Measurements from ENCODE around the gene RNF212B. TPM values are rescaled to one million over a fixed set of nuclear protein-coding genes. Genes with fewer than 3 reads are reported as not detected.

The RNF212B gene
- polyA plus RNA-seq, 1 experiment: not detected

DNA sequence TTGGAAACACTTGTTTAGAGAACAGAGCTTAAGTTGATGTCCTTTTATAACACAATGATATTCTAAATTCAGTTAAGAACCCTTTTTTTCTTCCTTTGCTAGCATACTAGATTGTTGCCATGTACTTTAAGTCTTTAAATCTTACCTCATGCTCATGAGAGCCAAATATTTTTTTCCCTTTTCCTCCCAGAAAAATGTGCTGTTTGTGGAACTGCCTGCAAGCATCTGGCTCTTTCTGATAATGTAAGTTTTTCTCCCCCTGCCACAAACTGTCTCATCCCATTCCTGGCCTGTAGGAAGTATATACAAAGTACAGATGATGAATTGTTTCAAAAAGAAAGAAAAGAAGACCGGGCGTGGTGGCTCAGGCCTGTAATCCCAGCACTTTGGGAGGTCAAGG, 5.3 kb downstream of the RNF212B start:
- TF ChIP-seq, protein P1, sequence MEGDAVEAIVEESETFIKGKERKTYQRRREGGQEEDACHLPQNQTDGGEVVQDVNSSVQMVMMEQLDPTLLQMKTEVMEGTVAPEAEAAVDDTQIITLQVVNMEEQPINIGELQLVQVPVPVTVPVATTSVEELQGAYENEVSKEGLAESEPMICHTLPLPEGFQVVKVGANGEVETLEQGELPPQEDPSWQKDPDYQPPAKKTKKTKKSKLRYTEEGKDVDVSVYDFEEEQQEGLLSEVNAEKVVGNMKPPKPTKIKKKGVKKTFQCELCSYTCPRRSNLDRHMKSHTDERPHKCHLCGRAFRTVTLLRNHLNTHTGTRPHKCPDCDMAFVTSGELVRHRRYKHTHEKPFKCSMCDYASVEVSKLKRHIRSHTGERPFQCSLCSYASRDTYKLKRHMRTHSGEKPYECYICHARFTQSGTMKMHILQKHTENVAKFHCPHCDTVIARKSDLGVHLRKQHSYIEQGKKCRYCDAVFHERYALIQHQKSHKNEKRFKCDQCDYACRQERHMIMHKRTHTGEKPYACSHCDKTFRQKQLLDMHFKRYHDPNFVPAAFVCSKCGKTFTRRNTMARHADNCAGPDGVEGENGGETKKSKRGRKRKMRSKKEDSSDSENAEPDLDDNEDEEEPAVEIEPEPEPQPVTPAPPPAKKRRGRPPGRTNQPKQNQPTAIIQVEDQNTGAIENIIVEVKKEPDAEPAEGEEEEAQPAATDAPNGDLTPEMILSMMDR (IDR thresholded peaks at IDR 0.05; ENCODE audit: low read depth, low read length): no peak
- Histone ChIP-seq H3K9me3 (ENCODE audit: control insufficient read depth, insufficient read depth, low read length) (no peaks in the 10 kb centered on the region), H3K27ac (ENCODE audit: low read depth, low read length) (no peak overlapping the region), H3K4me3 (ENCODE audit: low read depth, low read length) (no peak overlapping the region), H3K27me3 (ENCODE audit: control insufficient read depth, insufficient read depth, low read length) (peaks cover 4% of the 10 kb centered on the region)
- ChIA-PET CTCF (no interaction called here), POLR2A (no interaction called here)
- no peak for DNase-seq (ENCODE audit: low read depth, low spot score)

DNA sequence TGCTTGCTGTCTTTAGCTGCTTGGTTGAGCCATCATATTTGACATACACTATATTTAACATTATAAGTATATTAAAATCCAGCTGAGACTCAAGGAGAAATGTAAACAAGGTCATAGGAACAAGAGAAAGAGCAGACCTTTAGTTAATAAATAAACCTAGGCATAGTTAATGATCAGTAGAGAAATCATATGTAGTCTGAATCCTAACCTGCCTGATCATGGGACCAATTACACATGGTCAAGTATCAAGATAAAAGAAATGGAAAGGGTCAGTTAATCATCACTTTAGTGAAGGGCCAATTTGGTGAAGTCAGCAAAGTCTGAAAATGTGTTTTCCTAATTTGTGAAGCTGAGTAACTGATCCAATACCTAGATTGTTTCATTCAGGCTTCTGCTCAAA, 7.5 kb downstream of the RNF212B start:
- CTCF ChIA-PET: interaction anchor here (1.2 kb wide), 1 partner anchor 122 kb away, joined by 3 read pairs; no protein-coding TSS in a partner anchor
- DNase-seq (ENCODE audit: low read depth, low spot score): no peak
- TF ChIP-seq, protein P1 (IDR thresholded peaks at IDR 0.05; ENCODE audit: low read depth, low read length): no peak

DNA sequence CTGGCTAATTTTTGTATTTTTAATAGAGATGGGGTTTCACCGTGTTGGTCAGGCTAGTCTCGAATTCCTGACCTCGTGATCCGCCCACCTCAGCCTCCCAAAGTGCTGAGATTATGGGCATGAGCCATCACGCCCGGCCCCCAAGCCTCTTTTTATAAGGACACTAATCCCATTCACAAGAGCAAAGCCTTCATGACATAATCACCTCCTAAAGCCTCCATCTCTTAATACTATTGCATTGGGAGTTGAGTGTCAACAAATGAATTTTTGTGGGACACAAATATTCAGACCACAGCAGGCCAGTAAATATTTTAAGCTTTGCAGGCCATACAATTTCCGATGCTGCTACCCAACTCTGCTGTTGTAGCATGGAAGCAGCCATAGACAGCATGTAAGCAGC, 10.9 kb downstream of the RNF212B start:
- Histone ChIP-seq H3K27ac (ENCODE audit: low read depth, low read length) (no peak overlapping the region), H3K27me3 (ENCODE audit: control insufficient read depth, insufficient read depth, low read length) (peaks cover 6% of the 10 kb centered on the region), H3K4me3 (ENCODE audit: low read depth, low read length) (no peak overlapping the region), H3K9me3 (ENCODE audit: control insufficient read depth, insufficient read depth, low read length) (no peaks in the 10 kb centered on the region)
- POLR2A ChIA-PET: no interaction called here
- CTCF ChIA-PET: interaction anchor here (0.6 to 1.0 kb wide), 2 partner anchors 29 to 127 kb away, joined by 3 read pairs; no protein-coding TSS in a partner anchor
- TF ChIP-seq, protein P1 (IDR thresholded peaks at IDR 0.05; ENCODE audit: low read depth, low read length): no peak
- no peak for DNase-seq (ENCODE audit: low read depth, low spot score)

More for the DNA sequence above, 7.5 kb downstream of the RNF212B start:
- Histone ChIP-seq H3K27ac (ENCODE audit: low read depth, low read length) (no peak overlapping the region), H3K27me3 (ENCODE audit: control insufficient read depth, insufficient read depth, low read length) (peaks cover 4% of the 10 kb centered on the region), H3K4me3 (ENCODE audit: low read depth, low read length) (no peak overlapping the region), H3K9me3 (ENCODE audit: control insufficient read depth, insufficient read depth, low read length) (no peaks in the 10 kb centered on the region)
- POLR2A ChIA-PET: no interaction called here

DNA sequence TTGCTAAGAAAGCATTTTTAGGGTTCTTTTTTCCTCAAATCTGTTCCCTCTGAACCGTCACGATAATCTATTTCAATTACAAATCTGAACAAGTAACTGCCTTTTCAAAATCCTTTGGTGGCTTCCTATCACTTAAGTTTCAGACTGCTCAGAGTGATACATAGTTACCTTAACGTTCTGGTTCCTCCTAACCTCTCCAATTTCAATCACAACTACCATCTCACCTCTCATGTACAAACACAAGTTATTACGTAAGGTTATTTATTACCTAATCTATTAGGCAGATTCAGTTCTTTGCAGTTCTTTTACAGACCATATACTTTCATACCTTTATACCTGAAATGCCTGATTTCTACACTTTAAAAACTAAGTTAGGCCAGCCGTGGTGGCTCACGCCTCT, 12.1 kb downstream of the RNF212B start:
- TF ChIP-seq, protein P1 (IDR thresholded peaks at IDR 0.05; ENCODE audit: low read depth, low read length): no peak
- ChIA-PET CTCF (no interaction called here), POLR2A (no interaction called here)
- H3K27me3 ChIP-seq (ENCODE audit: control insufficient read depth, insufficient read depth, low read length): peaks cover 6% of the 10 kb centered on the region
- H3K4me3 ChIP-seq (ENCODE audit: low read depth, low read length): no peak overlapping the region
- DNase-seq (ENCODE audit: low read depth, low spot score): no peak
- no peak overlapping the region for H3K27ac ChIP-seq (ENCODE audit: low read depth, low read length)
- no peaks in the 10 kb centered on the region for H3K9me3 ChIP-seq (ENCODE audit: control insufficient read depth, insufficient read depth, low read length)

- no peak for DNase-seq (ENCODE audit: low read depth, low spot score)
- TF ChIP-seq, protein P1 (IDR thresholded peaks at IDR 0.05; ENCODE audit: low read depth, low read length): no peak
- peaks cover 6% of the 10 kb centered on the region for H3K27me3 ChIP-seq (ENCODE audit: control insufficient read depth, insufficient read depth, low read length)
- CTCF ChIA-PET: no interaction called here
- no peaks in the 10 kb centered on the region for H3K9me3 ChIP-seq (ENCODE audit: control insufficient read depth, insufficient read depth, low read length)
- H3K27ac ChIP-seq (ENCODE audit: low read depth, low read length): no peak overlapping the region
- POLR2A ChIA-PET: no interaction called here
- no peak overlapping the region for H3K4me3 ChIP-seq (ENCODE audit: low read depth, low read length)
Observed at GRCh38 chr14:23252006-23252405, 14.3 kb downstream of the RNF212B start.
